ENCODE data around the gene VTI1A. TPM values are rescaled to one million over a fixed set of nuclear protein-coding genes. Genes with fewer than 3 reads are reported as not detected.

Gene VTI1A
- total RNA-seq, 1 donor from 2014 or later = 34.2 TPM

GRCh38 chr10:112649006-112649821 is 202.2 kb downstream of the VTI1A start:
- Mint-ChIP-seq H3K4me3 (no peak overlapping the region), H3K36me3 (ENCODE audit: low read depth) (no peaks in the 10 kb centered on the region), H3K27ac (ENCODE audit: unreplicated experiment) (no peak overlapping the region), H3K4me1 (peaks cover 54% of the 10 kb centered on the region), H3K27me3 (ENCODE audit: low read depth) (no peaks in the 10 kb centered on the region), H3K9me3 (no peaks in the 10 kb centered on the region)
- no peak for DNase-seq (ENCODE audit: low read depth, low spot score)
- no peak for TF ChIP-seq CTCF (conservative IDR thresholded peaks at IDR 0.05)

GRCh38 chr10:112649822-112650152 is 202.8 kb downstream of the VTI1A start:
- H3K36me3 Mint-ChIP-seq (ENCODE audit: low read depth) = no peaks in the 10 kb centered on the region
- DNase-seq (ENCODE audit: low read depth, low spot score) = no peak
- TF ChIP-seq CTCF (conservative IDR thresholded peaks at IDR 0.05) = no peak
- no peaks in the 10 kb centered on the region for H3K27me3 Mint-ChIP-seq (ENCODE audit: low read depth)
- no peak overlapping the region for H3K27ac Mint-ChIP-seq (ENCODE audit: unreplicated experiment)
- peaks cover 57% of the 10 kb centered on the region for H3K4me1 Mint-ChIP-seq
- H3K4me3 Mint-ChIP-seq = no peak overlapping the region
- peaks cover 1% of the 10 kb centered on the region for H3K9me3 Mint-ChIP-seq

- Mint-ChIP-seq H3K27me3 (ENCODE audit: low read depth) (no peaks in the 10 kb centered on the region), H3K4me3 (no peak overlapping the region), H3K4me1 (peaks cover 56% of the 10 kb centered on the region), H3K27ac (ENCODE audit: unreplicated experiment) (no peak overlapping the region), H3K9me3 (peaks cover 3% of the 10 kb centered on the region), H3K36me3 (ENCODE audit: low read depth) (no peaks in the 10 kb centered on the region)
- no peak for TF ChIP-seq CTCF (conservative IDR thresholded peaks at IDR 0.05)
- DNase-seq (ENCODE audit: low read depth, low spot score) = no peak
Measured at GRCh38 chr10:112650588-112651030, 203.6 kb downstream of the VTI1A start.

- peaks cover 3% of the 10 kb centered on the region for H3K9me3 Mint-ChIP-seq
- TF ChIP-seq CTCF (conservative IDR thresholded peaks at IDR 0.05) = no peak
- peaks cover 2% of the 10 kb centered on the region for H3K36me3 Mint-ChIP-seq (ENCODE audit: low read depth)
- H3K27me3 Mint-ChIP-seq (ENCODE audit: low read depth) = no peaks in the 10 kb centered on the region
- peaks cover 49% of the 10 kb centered on the region for H3K4me1 Mint-ChIP-seq
- H3K4me3 Mint-ChIP-seq = no peak overlapping the region
- no peak overlapping the region for H3K27ac Mint-ChIP-seq (ENCODE audit: unreplicated experiment)
- no peak for DNase-seq (ENCODE audit: low read depth, low spot score)
Measured at GRCh38 chr10:112653215-112653614, 206.2 kb downstream of the VTI1A start.

- peaks cover 2% of the 10 kb centered on the region for H3K36me3 Mint-ChIP-seq (ENCODE audit: low read depth)
- peaks cover 49% of the 10 kb centered on the region for H3K4me1 Mint-ChIP-seq
- H3K27ac Mint-ChIP-seq (ENCODE audit: unreplicated experiment) = no peak overlapping the region
- H3K4me3 Mint-ChIP-seq = no peak overlapping the region
- no peaks in the 10 kb centered on the region for H3K27me3 Mint-ChIP-seq (ENCODE audit: low read depth)
- no peak for TF ChIP-seq CTCF (conservative IDR thresholded peaks at IDR 0.05)
- DNase-seq (ENCODE audit: low read depth, low spot score) = no peak
- peaks cover 3% of the 10 kb centered on the region for H3K9me3 Mint-ChIP-seq
Measured at GRCh38 chr10:112653851-112654250, 206.8 kb downstream of the VTI1A start.

Data from neural crest cell (in vitro differentiated cells).